ENCODE results near the gene LENEP.

LENEP gene

DNA sequence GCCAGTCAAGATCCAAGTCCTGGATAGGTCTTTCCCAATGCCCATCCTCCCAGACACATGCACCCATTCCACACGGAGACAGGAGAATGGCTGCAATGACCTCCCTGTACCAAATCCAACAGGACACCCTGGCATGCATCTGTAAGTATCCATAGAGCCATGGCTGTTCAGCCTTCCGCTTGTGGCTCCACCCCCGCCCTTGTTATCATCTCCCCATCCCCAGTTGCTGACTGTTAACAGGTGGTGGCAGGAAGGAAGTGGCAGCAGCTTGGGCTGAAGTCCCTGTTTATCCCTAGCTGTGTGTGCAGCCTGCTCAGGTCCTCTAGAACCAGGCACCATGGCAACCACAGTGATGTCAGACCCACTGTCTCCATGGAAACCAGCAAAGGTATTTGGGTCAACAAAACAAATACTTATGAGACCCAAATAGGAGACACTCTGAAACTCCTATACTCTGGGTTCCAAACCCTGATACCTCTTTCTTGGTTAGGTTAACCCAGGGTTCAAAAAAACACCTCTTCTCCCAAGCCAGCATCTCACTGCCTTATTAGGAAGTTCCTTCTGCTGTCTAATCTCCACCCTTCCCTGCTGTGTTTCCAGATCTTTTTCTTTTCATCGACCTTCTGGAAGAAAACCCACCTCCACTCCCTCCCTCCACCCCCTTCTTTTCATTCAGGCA is 38.2 kb upstream of the LENEP start:
- peak overlapping the region; percentile 79 for H3K27ac ChIP-seq (ENCODE audit: low read length)
- peaks cover 23% of the 10 kb centered on the region for H3K4me1 ChIP-seq (ENCODE audit: control insufficient read depth, low read depth, low read length)
- peak overlapping the region; percentile 80 for H3K9ac ChIP-seq (ENCODE audit: low read length)
- peaks cover 9% of the 10 kb centered on the region for H3K36me3 ChIP-seq (ENCODE audit: control insufficient read depth, low read depth, low read length)
- H3K27me3 ChIP-seq (ENCODE audit: control insufficient read depth, insufficient read depth, low read length) = no peaks in the 10 kb centered on the region
- no peaks in the 10 kb centered on the region for H3K9me3 ChIP-seq (ENCODE audit: control insufficient read depth, low read depth, low read length)
- H3K4me3 ChIP-seq (ENCODE audit: low read length) = peak overlapping the region; percentile 70

- Histone ChIP-seq H3K27ac (ENCODE audit: low read length) (peak within 1 kb of the TSS; percentile 79), H3K9ac (ENCODE audit: low read length) (peak within 1 kb of the TSS; percentile 80)
Observed at GRCh38 chr1:154955718-154956543, 37.5 kb upstream of the LENEP start, which contains the start of gene PBXIP1. PBXIP1 (minus strand) TSS chr1:154956099; CDS start chr1:154953721, 2,378 bp downstream.

GRCh38 chr1:154956544-154956941 is 36.8 kb upstream of the LENEP start:
- peaks cover 6% of the 10 kb centered on the region for H3K36me3 ChIP-seq (ENCODE audit: control insufficient read depth, low read depth, low read length)
- H3K4me3 ChIP-seq (ENCODE audit: low read length) = peak overlapping the region; percentile 70
- H3K27me3 ChIP-seq (ENCODE audit: control insufficient read depth, insufficient read depth, low read length) = no peaks in the 10 kb centered on the region
- no peaks in the 10 kb centered on the region for H3K9me3 ChIP-seq (ENCODE audit: control insufficient read depth, low read depth, low read length)
- H3K27ac ChIP-seq (ENCODE audit: low read length) = peak overlapping the region; percentile 6
- H3K4me1 ChIP-seq (ENCODE audit: control insufficient read depth, low read depth, low read length) = peaks cover 28% of the 10 kb centered on the region
- peak overlapping the region; percentile 80 for H3K9ac ChIP-seq (ENCODE audit: low read length)

More at GRCh38 chr1:154955718-154956543, 37.5 kb upstream of the LENEP start, which contains the start of gene PBXIP1:
- H3K4me3 ChIP-seq (ENCODE audit: low read length) = peak within 1 kb of the TSS; percentile 70
- peaks cover 9% of the 10 kb centered on the region for H3K36me3 ChIP-seq (ENCODE audit: control insufficient read depth, low read depth, low read length)
- no peaks in the 10 kb centered on the region for H3K9me3 ChIP-seq (ENCODE audit: control insufficient read depth, low read depth, low read length)
- H3K4me1 ChIP-seq (ENCODE audit: control insufficient read depth, low read depth, low read length) = peaks cover 28% of the 10 kb centered on the region
- H3K27me3 ChIP-seq (ENCODE audit: control insufficient read depth, insufficient read depth, low read length) = no peaks in the 10 kb centered on the region

DNA sequence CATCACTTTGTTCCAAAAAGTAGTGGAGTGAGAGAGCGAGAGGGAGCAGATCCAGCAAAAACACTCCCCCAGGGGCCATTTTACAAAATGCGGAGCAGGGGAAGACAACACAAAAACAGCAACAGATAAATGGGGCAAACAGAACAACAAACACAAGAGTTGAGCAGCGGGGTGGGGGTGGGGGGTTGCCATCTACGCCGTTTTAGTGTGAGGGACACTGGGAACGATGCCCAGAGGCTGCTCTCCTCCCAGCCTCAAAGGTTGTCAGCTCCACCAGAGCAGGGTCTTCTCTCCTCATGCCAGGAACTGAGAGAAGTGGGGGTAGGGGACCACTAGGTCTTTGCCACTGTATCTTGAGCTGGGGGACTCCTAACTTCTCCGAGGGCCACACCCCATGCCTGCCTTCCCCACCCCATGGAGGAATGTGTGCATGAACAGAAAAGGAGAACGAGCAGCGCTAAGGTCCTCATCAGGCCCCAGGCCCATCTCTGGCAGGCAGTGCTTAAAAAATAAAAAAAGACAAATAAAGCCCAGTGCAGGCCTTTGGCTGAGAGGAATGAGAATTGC is 36.2 kb upstream of the LENEP start:
- H3K27ac ChIP-seq (ENCODE audit: low read length) = no peak overlapping the region

DNA sequence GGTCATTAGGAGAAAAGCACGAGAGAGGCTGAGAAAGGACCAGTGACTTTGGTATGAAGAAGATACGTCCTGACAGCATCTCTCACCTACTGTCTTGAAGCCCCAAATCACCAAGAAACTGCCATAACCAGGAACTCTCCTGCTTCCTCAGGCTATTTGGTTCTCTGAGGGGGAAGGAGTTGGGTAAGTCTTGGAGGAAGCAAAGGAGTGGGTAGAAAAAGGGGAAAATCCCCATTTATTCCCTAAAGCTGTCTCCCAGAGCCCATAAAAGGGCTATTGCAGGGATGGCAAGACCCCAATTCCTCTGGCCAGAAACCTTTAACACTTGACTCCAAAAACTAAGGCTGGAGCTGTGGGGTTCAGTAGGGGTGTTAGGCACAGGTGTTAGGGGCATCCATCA is 35.4 kb upstream of the LENEP start:
- no peak overlapping the region for H3K4me3 ChIP-seq (ENCODE audit: low read length)
- H3K36me3 ChIP-seq (ENCODE audit: control insufficient read depth, low read depth, low read length) = peaks cover 7% of the 10 kb centered on the region
- H3K9ac ChIP-seq (ENCODE audit: low read length) = no peak overlapping the region
- no peak overlapping the region for H3K27ac ChIP-seq (ENCODE audit: low read length)
- H3K4me1 ChIP-seq (ENCODE audit: control insufficient read depth, low read depth, low read length) = peaks cover 28% of the 10 kb centered on the region
- H3K9me3 ChIP-seq (ENCODE audit: control insufficient read depth, low read depth, low read length) = no peaks in the 10 kb centered on the region
- H3K27me3 ChIP-seq (ENCODE audit: control insufficient read depth, insufficient read depth, low read length) = no peaks in the 10 kb centered on the region

More for the DNA sequence above, 36.2 kb upstream of the LENEP start:
- Histone ChIP-seq H3K4me1 (ENCODE audit: control insufficient read depth, low read depth, low read length) (peaks cover 28% of the 10 kb centered on the region), H3K36me3 (ENCODE audit: control insufficient read depth, low read depth, low read length) (peaks cover 6% of the 10 kb centered on the region), H3K9me3 (ENCODE audit: control insufficient read depth, low read depth, low read length) (no peaks in the 10 kb centered on the region), H3K27me3 (ENCODE audit: control insufficient read depth, insufficient read depth, low read length) (no peaks in the 10 kb centered on the region), H3K4me3 (ENCODE audit: low read length) (peak overlapping the region; percentile 70), H3K9ac (ENCODE audit: low read length) (peak overlapping the region; percentile 80)

DNA sequence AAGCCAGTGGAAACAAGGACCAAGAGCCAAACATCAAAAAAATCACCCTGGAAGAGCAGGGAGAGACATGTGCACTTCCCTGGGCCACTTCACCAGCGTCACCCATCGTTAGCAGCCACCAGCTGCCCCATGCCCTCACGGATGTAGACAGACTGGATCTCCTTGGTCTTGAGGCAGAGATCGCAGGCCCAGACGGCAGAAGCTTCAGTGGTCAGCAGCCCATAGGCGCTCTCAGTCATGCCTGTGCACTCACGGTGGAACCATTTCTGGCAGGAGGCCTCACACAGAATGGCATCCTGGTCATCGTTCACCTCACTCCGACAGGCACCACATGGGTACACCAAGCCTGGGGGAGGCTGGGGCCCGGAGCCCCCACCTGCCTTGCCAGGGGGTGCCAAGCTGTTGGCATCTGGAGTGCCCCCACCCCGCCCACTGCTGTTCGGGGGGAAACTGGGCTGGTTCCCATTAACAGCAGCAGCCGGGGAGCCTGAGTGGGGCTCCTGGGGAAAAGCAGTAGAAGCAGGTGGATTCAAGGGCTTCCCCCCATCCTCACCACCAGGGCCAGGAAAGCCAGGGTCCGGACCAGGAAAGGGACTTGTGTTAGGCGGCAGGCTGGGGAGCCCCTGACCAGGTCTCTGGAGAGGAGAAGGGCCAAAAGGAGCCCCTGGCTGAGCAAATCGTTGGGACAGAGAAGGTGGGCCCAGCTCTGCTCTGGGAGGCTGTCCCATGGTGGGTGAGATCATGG is 34.5 kb upstream of the LENEP start:
- H3K9ac ChIP-seq (ENCODE audit: low read length) = no peak overlapping the region
- H3K36me3 ChIP-seq (ENCODE audit: control insufficient read depth, low read depth, low read length) = peaks cover 16% of the 10 kb centered on the region
- no peak overlapping the region for H3K4me3 ChIP-seq (ENCODE audit: low read length)
- peaks cover 27% of the 10 kb centered on the region for H3K4me1 ChIP-seq (ENCODE audit: control insufficient read depth, low read depth, low read length)
- no peaks in the 10 kb centered on the region for H3K9me3 ChIP-seq (ENCODE audit: control insufficient read depth, low read depth, low read length)
- no peaks in the 10 kb centered on the region for H3K27me3 ChIP-seq (ENCODE audit: control insufficient read depth, insufficient read depth, low read length)
- H3K27ac ChIP-seq (ENCODE audit: low read length) = no peak overlapping the region

DNA sequence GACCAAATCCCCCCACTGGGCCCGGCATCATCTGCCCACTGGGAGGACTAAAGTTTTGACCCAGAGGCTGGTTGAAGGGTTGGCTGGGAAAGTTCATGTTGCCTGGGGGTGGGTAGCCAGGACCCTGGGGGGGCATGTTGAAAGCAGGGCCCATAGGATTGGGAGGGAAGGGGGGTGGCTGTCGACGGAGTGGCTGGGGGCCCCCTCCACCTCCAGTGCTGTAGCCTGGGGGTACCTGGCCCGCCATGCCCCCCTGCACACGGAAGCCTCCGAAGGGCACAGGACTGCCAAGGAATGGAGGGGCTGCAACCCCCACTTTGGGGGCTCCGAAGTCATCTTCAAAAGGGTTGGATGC is 34.0 kb upstream of the LENEP start:
- H3K9me3 ChIP-seq (ENCODE audit: control insufficient read depth, low read depth, low read length) = no peaks in the 10 kb centered on the region
- no peaks in the 10 kb centered on the region for H3K27me3 ChIP-seq (ENCODE audit: control insufficient read depth, insufficient read depth, low read length)
- no peak overlapping the region for H3K9ac ChIP-seq (ENCODE audit: low read length)
- H3K4me1 ChIP-seq (ENCODE audit: control insufficient read depth, low read depth, low read length) = peaks cover 22% of the 10 kb centered on the region
- no peak overlapping the region for H3K4me3 ChIP-seq (ENCODE audit: low read length)
- peaks cover 21% of the 10 kb centered on the region for H3K36me3 ChIP-seq (ENCODE audit: control insufficient read depth, low read depth, low read length)
- H3K27ac ChIP-seq (ENCODE audit: low read length) = no peak overlapping the region

GRCh38 chr1:154960446-154961136 is 32.8 kb upstream of the LENEP start:
- Histone ChIP-seq H3K9ac (ENCODE audit: low read length) (peak overlapping the region; percentile 74), H3K9me3 (ENCODE audit: control insufficient read depth, low read depth, low read length) (no peaks in the 10 kb centered on the region), H3K4me1 (ENCODE audit: control insufficient read depth, low read depth, low read length) (peaks cover 13% of the 10 kb centered on the region), H3K27ac (ENCODE audit: low read length) (no peak overlapping the region), H3K27me3 (ENCODE audit: control insufficient read depth, insufficient read depth, low read length) (no peaks in the 10 kb centered on the region), H3K4me3 (ENCODE audit: low read length) (peak overlapping the region; percentile 88), H3K36me3 (ENCODE audit: control insufficient read depth, low read depth, low read length) (peaks cover 32% of the 10 kb centered on the region)

GRCh38 chr1:154961207-154962155 is 31.9 kb upstream of the LENEP start, which contains the start of gene PYGO2:
PYGO2 (minus strand) TSS chr1:154961782; CDS start chr1:154961576, 206 bp downstream.
- no peaks in the 10 kb centered on the region for H3K27me3 ChIP-seq (ENCODE audit: control insufficient read depth, insufficient read depth, low read length)
- H3K36me3 ChIP-seq (ENCODE audit: control insufficient read depth, low read depth, low read length) = peaks cover 41% of the 10 kb centered on the region
- no peak within 1 kb of the TSS for H3K27ac ChIP-seq (ENCODE audit: low read length)
- H3K9me3 ChIP-seq (ENCODE audit: control insufficient read depth, low read depth, low read length) = no peaks in the 10 kb centered on the region
- H3K4me3 ChIP-seq (ENCODE audit: low read length) = peak within 1 kb of the TSS; percentile 88
- H3K4me1 ChIP-seq (ENCODE audit: control insufficient read depth, low read depth, low read length) = peaks cover 13% of the 10 kb centered on the region
- peak within 1 kb of the TSS; percentile 74 for H3K9ac ChIP-seq (ENCODE audit: low read length)

DNA sequence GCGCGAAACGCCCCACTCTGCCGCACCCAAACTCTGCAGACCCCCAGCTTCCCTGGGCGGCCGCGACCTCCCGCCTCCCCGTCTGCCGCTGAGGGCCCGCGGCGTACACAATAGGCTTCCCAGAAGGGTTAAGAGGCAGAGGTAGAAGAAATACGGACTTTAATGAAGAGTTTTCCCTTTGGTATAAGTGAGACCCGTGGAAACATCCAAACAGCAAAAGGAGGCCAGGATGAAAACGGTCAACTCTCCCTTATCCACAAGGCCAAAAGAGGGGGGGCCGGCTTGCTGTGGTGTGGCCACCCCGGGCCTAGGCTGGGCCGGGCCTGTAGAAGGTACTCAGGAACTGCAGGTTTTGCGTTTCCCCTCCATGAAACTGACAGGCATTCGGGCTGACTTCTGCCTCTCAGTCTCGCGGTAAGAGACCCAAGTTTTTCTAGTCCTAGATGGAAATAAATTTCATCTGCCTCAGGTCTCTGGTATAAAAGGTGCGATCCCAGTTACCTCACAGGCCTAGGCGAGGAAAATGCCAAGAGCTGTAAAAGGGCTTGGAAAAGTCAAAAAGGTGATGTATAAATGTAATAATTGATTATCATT is 31.1 kb upstream of the LENEP start:
- Histone ChIP-seq H3K9ac (ENCODE audit: low read length) (peak overlapping the region; percentile 74), H3K4me1 (ENCODE audit: control insufficient read depth, low read depth, low read length) (peaks cover 5% of the 10 kb centered on the region), H3K9me3 (ENCODE audit: control insufficient read depth, low read depth, low read length) (no peaks in the 10 kb centered on the region), H3K27ac (ENCODE audit: low read length) (no peak overlapping the region), H3K36me3 (ENCODE audit: control insufficient read depth, low read depth, low read length) (peaks cover 49% of the 10 kb centered on the region), H3K4me3 (ENCODE audit: low read length) (peak overlapping the region; percentile 88), H3K27me3 (ENCODE audit: control insufficient read depth, insufficient read depth, low read length) (no peaks in the 10 kb centered on the region)
